ENCODE data around the gene RDH5. TPM values are rescaled to one million over a fixed set of nuclear protein-coding genes. Genes with fewer than 3 reads are reported as not detected.

The RDH5 gene
- total and polyA plus RNA-seq, 9 donors: 3.7 to 8.9 (median 5.9) TPM

GRCh38 chr12:55760663-55761062, 40.5 kb downstream of the RDH5 start:
- intact Hi-C loops (cut with DNase I): no loop called here
- Histone ChIP-seq H3K27me3 (no peaks in the 10 kb centered on the region), H3K9me3 (no peaks in the 10 kb centered on the region), H3K27ac (no peak overlapping the region), H3K4me1 (ENCODE audit: insufficient read depth) (no peaks in the 10 kb centered on the region), H3K36me3 (no peaks in the 10 kb centered on the region), H3K4me3 (no peak overlapping the region)
- DNase-seq: no peak
- 93 to 97% (median 95%) methylated on average over 6 of the region's 6 CpGs for WGBS, 3 donors
- no peak for TF ChIP-seq CTCF (IDR thresholded peaks at IDR 0.05)
- TF ChIP-seq POLR2A (IDR thresholded peaks at IDR 0.05): no peak
- TF ChIP-seq EP300 (IDR thresholded peaks at IDR 0.05): no peak

- Histone ChIP-seq H3K36me3 (no peaks in the 10 kb centered on the region), H3K27ac (no peak overlapping the region), H3K4me1 (ENCODE audit: insufficient read depth) (no peaks in the 10 kb centered on the region), H3K4me3 (no peak overlapping the region), H3K27me3 (no peaks in the 10 kb centered on the region), H3K9me3 (no peaks in the 10 kb centered on the region)
- intact Hi-C loops (cut with DNase I): no loop called here
- TF ChIP-seq POLR2A (IDR thresholded peaks at IDR 0.05): no peak
- TF ChIP-seq CTCF (IDR thresholded peaks at IDR 0.05): no peak
- no peak for TF ChIP-seq EP300 (IDR thresholded peaks at IDR 0.05)
- no peak for DNase-seq
Observed at GRCh38 chr12:55762646-55763045, 42.5 kb downstream of the RDH5 start.

GRCh38 chr12:55765736-55766290, 45.6 kb downstream of the RDH5 start:
- H3K9me3 ChIP-seq: no peaks in the 10 kb centered on the region
- intact Hi-C loops (cut with DNase I): no loop called here
- H3K4me3 ChIP-seq: no peak overlapping the region
- 66 to 72% (median 70%) methylated on average over 5 of the region's 5 CpGs for WGBS, 3 donors
- no peak for DNase-seq
- TF ChIP-seq EP300 (IDR thresholded peaks at IDR 0.05) (no peak), POLR2A (IDR thresholded peaks at IDR 0.05) (no peak), CTCF (IDR thresholded peaks at IDR 0.05) (no peak)
- H3K27me3 ChIP-seq: no peaks in the 10 kb centered on the region
- H3K36me3 ChIP-seq: no peaks in the 10 kb centered on the region
- H3K4me1 ChIP-seq (ENCODE audit: insufficient read depth): no peaks in the 10 kb centered on the region
- H3K27ac ChIP-seq: no peak overlapping the region

- no peaks in the 10 kb centered on the region for H3K4me1 ChIP-seq (ENCODE audit: insufficient read depth)
- WGBS, 3 donors: 93 to 98% (median 94%) methylated on average over 4 of the region's 4 CpGs
- TF ChIP-seq CTCF (IDR thresholded peaks at IDR 0.05) (no peak), POLR2A (IDR thresholded peaks at IDR 0.05) (no peak), EP300 (IDR thresholded peaks at IDR 0.05) (no peak)
- no peak overlapping the region for H3K27ac ChIP-seq
- no peak overlapping the region for H3K4me3 ChIP-seq
- no peak for DNase-seq
- H3K36me3 ChIP-seq: no peaks in the 10 kb centered on the region
- H3K27me3 ChIP-seq: no peaks in the 10 kb centered on the region
- no peaks in the 10 kb centered on the region for H3K9me3 ChIP-seq
- intact Hi-C loops (cut with DNase I): no loop called here
Observed at GRCh38 chr12:55767156-55767555, 47.0 kb downstream of the RDH5 start.
